Measurements from ENCODE around the gene WNT9A.

DNA sequence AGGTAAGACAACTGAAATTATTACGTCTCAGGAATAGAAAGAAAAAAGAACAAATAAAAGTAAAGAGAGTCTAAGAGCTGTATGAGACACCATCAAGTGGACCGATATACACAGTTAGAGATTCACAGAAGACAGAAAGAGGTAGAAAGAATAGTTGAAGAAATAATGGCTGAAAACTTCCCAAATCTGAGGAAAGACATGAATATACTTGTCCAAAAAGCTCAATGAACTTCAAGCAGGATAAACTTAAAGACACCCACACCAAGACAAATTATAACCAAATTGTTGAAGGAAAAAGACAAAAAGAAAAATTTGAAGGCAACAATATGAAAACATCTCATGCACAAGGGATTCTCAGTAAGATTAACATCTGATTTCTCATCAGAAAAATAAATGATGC is 39.4 kb upstream of the WNT9A start:
- no peak for TF ChIP-seq CTCF (IDR thresholded peaks at IDR 0.05 in 2 of 3, conservative IDR thresholded peaks at IDR 0.05 in 1 of 3; ENCODE audit: insufficient read depth in 2 of 3, low read depth in 1 of 3, low read length in 3 of 3)
- no peak for TF ChIP-seq KLF6 (CRISPR knock-in tag; IDR thresholded peaks at IDR 0.05; ENCODE audit: borderline replicate concordance)
- TF ChIP-seq, protein P1, sequence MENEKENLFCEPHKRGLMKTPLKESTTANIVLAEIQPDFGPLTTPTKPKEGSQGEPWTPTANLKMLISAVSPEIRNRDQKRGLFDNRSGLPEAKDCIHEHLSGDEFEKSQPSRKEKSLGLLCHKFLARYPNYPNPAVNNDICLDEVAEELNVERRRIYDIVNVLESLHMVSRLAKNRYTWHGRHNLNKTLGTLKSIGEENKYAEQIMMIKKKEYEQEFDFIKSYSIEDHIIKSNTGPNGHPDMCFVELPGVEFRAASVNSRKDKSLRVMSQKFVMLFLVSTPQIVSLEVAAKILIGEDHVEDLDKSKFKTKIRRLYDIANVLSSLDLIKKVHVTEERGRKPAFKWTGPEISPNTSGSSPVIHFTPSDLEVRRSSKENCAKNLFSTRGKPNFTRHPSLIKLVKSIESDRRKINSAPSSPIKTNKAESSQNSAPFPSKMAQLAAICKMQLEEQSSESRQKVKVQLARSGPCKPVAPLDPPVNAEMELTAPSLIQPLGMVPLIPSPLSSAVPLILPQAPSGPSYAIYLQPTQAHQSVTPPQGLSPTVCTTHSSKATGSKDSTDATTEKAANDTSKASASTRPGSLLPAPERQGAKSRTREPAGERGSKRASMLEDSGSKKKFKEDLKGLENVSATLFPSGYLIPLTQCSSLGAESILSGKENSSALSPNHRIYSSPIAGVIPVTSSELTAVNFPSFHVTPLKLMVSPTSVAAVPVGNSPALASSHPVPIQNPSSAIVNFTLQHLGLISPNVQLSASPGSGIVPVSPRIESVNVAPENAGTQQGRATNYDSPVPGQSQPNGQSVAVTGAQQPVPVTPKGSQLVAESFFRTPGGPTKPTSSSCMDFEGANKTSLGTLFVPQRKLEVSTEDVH (IDR thresholded peaks at IDR 0.05; ENCODE audit: low read depth, partially characterized antibody): no peak
- TF ChIP-seq POLR2A (conservative IDR thresholded peaks at IDR 0.05): no peak
- TF ChIP-seq EP300 (IDR thresholded peaks at IDR 0.05; ENCODE audit: low read length): no peak
